ENCODE measurements around the gene RBL2.
A peak's percentile ranks its signal among the peaks of the same experiment; 100 is the strongest.

Gene RBL2

DNA sequence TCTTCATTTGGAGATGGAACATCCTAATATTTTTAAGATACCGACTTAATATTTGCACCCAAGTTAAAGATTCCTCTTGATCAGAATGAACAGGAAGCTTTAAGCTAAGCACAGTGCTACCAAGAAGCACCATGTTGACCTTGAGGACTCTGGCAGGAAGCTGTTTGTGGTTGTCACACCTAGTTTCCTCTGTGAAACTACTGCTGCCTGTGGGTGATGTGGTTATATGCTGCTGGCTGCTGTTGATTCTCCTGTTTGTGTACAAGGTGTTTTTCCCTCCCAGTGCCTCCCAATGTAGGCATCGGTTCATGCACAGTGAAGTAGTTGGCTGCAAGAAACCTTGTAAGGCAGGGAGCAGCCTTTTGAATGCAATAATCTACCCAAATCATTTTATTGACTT is 23.4 kb downstream of the RBL2 start:
- peak; percentile 78 for DNase-seq

DNA sequence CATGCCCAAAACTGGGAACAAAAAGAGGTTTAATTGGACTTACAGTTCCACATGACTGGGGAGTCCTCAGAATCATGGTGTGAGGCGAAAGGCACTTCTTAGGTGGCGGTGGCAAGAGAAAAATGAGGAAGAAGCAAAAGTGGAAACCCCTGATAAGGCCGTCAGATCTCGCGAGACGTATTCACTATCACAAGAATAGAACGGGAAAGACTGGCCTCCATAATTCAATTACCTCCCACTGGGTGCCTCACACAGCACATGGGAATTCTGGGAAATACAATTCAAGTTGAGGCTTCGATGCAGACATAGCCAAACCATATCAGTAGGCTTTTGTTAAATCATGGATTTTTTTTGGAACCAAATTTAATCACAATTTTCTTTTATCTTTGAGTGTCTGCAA is 24.4 kb downstream of the RBL2 start:
- no peak for DNase-seq

- no peak for DNase-seq
Observed at GRCh38 chr16:53465606-53466280, 31.5 kb downstream of the RBL2 start.

GRCh38 chr16:53476867-53477266 is 42.6 kb downstream of the RBL2 start:
- no peak for DNase-seq

GRCh38 chr16:53478965-53479364 is 44.7 kb downstream of the RBL2 start:
- no peak for DNase-seq

DNA sequence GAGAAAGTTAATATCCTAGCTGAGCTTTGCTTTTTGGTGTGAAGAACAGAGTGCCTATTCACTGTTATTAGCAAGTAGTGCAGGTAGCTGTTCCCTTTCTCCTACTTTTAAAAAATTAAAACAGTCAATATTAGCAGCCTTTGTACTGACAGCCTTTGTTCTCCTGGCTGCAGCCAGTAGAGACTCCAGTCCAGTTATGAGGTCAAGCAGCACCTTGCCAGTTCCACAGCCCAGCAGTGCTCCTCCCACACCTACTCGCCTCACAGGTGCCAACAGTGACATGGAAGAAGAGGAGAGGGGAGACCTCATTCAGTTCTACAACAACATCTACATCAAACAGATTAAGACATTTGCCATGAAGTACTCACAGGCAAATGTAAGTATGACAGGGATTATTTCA is 46.1 kb downstream of the RBL2 start:
- no peak for DNase-seq

DNA sequence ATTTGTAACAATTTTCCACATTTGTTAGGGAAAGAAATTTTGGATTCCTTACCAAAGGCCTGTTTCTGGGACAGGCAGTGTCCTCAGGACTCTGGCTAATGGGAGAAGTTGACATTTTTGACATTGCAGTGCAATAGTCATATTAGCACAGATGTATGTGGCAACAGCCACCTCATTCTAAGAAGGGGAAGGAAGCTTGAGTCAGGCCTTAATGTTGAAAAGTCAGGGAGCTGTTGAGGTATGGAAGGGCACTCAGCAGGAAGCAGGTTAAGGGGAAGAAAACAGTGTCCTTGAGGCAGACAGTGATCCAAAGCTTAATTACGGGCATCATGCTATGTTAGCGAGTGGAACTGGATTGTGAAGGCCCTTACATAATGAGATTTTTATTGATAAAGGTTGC is 47.9 kb downstream of the RBL2 start:
- DNase-seq = no peak

DNA sequence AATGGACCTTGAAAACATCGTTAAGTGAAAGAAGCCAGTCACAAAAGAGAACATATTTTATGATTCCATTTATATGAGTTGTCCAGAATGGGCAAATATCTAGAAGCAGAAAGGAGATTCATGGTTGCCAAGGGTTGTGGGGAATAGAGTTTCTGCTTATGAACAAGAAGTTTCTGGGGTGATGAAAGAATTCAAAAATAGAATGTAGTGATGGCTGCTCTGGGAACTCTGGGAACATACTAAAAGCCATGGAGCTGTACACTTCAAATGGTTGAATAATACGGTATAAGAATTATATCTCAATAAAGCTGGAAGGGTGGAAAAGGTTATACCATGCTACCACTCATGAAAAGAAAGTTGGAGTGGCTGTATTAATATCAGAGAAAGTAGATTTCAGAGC is 50.3 kb downstream of the RBL2 start:
- no peak for DNase-seq

DNA sequence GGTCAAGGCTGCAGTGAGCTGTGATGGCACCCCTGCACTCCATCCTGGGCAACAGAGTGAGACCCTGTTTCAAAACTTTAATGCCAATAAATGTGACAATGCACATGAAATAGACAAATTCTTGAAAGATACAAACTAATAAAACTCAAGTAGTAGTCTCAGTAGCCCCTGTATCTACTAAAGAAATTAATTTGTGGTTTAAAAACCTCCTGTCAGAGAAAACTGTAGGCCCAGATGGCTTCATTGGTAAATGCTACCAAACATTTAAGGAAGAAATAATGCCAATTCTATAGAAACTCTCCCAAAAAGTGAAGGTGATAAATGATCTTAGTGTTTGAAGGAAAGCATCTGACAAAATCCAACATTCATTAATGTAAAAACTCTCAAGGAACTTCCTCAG is 52.0 kb downstream of the RBL2 start:
- DNase-seq = no peak

- DNase-seq = no peak
Observed at GRCh38 chr16:53489755-53490154, 55.5 kb downstream of the RBL2 start.

DNA sequence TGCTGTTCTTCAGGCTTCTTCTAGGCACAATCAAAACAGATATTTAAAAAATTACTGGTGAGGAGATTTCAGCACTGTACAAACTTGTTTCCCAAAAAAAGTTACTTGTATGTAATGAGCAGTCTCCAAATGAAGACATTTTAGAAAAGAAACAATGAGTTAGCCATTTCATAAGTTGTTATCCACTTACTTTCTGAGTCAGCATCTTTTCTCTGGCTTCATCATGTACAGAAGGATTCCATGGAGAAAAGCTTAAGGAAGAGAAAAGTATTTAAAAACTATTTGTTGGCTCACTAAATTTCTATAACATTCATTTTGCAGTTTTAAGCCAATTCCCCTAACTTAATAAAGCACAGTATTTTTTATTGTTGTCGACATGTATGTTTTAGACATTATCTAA is 58.2 kb downstream of the RBL2 start:
- no peak for DNase-seq

DNA sequence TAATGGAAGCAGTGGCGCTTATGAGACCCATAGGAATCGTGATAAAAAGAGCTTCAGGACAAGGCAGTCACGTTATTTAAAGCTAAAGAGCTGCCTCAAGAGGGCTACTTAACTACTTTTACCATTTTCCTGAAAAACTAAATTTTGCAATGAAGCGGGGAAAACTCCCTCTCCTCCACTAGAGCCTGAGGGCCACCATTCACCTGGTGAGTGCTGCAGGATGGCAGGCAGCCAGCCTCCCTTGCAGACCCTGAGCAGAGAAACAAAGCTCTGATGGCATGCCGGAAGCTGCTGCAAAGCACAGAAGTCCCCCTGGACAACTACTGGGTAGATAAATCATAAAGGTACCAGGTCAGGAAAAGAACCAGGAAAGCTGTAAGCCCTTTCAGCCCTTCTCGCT is 60.4 kb downstream of the RBL2 start:
- no peak for DNase-seq

DNA sequence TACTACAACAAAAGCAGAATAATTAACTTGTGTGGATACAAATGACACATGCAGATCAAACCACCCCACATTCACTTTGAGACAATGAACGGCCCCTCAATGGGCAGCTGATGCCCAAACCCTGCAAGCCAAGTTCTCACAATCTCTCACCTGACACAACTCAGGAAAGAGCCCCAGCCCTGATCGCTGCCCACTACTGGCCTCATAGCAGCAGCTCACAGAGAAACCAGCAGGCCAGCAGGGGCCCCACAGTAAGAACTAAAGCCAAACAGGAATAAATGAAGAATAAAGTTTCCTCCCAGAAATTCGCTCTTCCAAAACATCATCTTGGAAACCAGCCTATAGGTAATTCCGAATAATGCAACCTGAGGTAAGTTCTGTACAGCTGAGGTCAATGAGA is 61.1 kb downstream of the RBL2 start:
- no peak for DNase-seq

- DNase-seq = no peak
Observed at GRCh38 chr16:53498984-53499383, 64.7 kb downstream of the RBL2 start.

GRCh38 chr16:53501216-53501859 is 67.1 kb downstream of the RBL2 start:
- DNase-seq = no peak

DNA sequence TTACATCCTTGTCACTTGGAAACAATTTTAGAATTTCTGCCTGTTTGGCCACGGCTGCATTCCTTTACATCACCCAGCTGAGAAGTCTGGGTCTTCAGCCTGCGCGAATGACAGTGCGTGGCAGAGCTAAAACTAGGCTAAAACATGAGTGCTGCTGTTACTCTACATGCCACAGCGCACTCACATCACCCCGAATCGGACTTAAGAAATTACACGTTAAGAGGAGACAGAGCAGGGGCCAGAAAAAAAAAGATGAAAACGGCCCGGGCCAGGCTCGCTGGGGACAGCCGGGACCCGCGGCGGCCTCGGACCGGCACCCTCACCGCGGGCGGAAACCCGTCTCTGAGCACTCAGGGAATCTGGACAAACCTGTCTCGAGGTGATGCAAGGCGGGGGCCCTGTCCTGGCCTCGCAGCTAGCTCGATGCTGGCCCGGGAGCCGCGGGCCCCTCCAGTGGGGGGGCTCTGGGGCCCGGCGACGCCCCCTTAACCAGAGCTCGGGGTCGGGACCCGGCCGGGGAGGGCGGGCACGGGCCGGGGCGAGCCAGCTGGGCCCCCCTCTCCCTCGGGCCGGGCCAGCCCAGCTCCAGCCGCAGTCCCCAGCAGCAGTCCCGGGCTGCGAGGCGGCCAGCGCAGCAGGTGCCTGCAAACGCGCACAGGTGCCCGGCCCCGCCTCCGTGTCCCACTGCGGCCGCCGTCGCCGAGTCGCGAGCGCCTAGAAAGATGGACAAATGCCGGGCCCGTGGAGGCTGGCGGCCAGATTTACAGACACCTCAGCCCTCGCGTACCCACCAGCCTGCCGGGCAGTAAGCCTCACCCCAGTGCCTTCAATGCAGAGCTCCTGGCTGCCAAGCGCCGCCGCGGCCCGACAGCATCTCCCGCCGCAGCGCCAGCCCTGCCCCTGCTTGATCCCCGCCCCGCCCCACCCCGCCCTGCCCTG is 68.3 kb downstream of the RBL2 start, which contains the start of gene AKTIP:
Gene AKTIP, minus strand, starts transcription at position 879 of the 939 bp plus-strand sequence. CDS start 2,950 bp downstream, outside the sequence.
- DNase-seq = peak; percentile 71

DNA sequence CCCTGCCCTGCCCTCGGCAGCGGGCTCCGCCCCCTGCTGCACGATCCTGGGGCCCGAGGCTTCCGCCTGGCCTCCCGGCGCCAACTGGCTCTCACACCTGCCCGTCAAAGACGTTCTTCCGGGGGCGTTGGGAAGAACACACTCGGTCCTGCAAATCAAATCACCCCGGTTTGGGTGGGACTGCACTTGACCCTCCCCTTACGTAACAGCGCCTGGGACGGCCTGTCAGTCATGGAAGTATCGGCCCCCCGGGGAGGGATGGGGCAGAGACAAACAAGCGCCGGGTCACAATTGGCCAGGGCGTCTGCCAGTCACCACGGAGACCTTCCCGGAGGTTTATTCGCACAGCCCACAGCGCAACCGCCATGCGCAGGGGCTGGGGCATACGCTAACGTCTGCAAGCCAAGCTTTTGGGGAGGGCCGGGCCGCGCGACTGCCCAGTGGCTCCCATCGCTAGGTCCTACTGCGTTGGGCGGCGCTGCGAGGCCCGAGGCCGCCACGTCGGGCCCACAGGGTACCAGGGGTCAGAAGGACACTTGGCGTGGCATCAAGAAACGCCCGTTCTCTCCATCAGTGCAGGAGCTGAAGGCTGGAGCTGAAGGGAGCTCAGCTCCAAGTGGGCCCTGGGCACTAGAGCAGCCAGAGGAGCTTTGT is 69.1 kb downstream of the RBL2 start:
- DNase-seq = peak; percentile 100

- DNase-seq = peak; percentile 24
Observed at GRCh38 chr16:53503991-53504663, 69.9 kb downstream of the RBL2 start.

DNA sequence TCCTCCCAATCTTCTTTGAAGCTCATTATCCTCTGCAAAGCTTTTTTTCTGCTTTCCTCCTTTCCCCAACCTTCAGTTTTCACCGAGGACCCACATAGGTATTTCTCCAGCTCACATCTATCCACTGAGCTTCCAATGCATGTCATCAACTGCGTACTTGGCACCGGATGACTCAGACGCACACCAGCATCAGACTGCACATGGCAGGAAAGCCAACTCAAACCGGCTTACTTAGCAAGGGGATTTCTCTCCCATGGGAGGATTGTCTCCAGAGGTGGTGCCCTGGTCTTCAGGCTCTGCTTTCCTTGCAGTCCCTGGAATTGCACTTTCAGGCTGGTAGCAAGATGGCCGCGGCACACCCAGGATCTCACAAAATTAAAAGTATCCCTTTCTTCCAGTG is 70.4 kb downstream of the RBL2 start:
- no peak for DNase-seq

DNA sequence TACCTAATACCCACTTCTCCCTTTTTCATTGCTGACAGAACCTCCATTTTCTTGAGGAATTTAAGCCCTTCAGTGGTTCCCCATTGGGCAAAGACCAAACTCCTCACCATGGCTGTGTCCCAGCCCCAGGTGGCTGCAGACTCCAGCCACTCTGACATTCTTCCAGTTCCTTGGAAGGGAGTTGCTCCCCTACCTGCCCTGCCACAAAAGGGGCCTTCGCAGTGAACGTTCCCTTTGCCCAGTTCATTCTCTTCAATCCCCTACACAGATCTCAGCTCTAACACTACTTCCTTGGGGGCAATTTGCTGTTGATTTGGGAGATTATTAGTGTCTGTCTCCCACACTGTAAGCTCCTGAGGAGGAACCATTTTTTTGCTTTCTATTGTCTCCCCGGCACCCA is 72.0 kb downstream of the RBL2 start:
- DNase-seq = no peak

DNA sequence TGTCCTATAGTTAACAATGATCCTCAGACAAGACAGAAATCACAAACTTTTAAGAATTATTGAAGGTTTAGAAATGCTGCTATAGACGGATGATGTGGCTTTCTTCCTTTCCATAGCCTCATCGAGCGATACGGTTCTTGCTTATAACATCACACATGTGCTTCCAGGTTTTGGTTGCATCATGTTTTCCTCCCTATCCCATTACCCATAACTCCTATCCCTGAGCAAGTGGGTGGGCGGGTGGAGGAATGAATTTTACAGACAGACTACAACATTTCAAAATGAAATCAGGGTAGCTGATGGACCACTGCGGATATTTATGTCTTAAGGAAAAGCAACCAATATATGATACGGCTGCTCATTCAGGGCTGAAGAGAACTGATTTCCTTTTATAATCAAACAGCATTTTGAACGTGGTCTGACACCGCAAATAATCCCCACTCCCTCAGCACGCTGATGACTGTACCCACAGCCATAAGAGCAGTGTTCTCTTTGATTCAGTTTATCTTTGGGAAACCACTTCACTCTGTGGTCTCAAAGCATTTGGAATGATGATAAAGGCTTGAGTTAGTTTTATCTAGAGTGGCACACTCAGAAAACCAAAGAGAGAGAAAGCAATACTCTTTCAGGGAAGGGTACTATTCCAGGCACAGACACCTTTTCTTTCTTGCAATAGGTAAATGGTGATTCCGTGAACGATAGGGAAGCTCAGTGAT is 73.4 kb downstream of the RBL2 start:
- no peak for DNase-seq
